ENCODE measurements around the gene PRR14.

Gene PRR14

GRCh38 chr16:30660424-30661261 lies 9.9 kb downstream of the PRR14 start:
- DNase-seq, result no peak

GRCh38 chr16:30662449-30662848 lies 11.7 kb downstream of the PRR14 start:
- no peak for DNase-seq

- no peak for DNase-seq
These were observed 12.3 kb downstream of the PRR14 start for GRCh38 chr16:30663038-30663437.

- no peak for DNase-seq
These were observed 13.1 kb downstream of the PRR14 start for GRCh38 chr16:30663820-30664219.

GRCh38 chr16:30664616-30665109 lies 13.9 kb downstream of the PRR14 start:
- no peak for DNase-seq

- no peak for DNase-seq
These were observed 14.5 kb downstream of the PRR14 start for GRCh38 chr16:30665155-30665829.

- DNase-seq, result no peak
These were observed 15.1 kb downstream of the PRR14 start for GRCh38 chr16:30665830-30666190.

- no peak for DNase-seq
These were observed 15.9 kb downstream of the PRR14 start for GRCh38 chr16:30666681-30667080.

- DNase-seq, result no peak
These were observed 16.7 kb downstream of the PRR14 start for GRCh38 chr16:30667361-30667905.

- no peak for DNase-seq
These were observed 17.6 kb downstream of the PRR14 start for GRCh38 chr16:30668393-30668792.

- DNase-seq, result no peak
These were observed 18.5 kb downstream of the PRR14 start for GRCh38 chr16:30669026-30669902.

- no peak for DNase-seq
These were observed 19.4 kb downstream of the PRR14 start for GRCh38 chr16:30669903-30670824.

- DNase-seq, result no peak
These were observed 24.4 kb downstream of the PRR14 start for GRCh38 chr16:30675143-30675542.

GRCh38 chr16:30677931-30678585 lies 27.3 kb downstream of the PRR14 start:
- DNase-seq, result no peak

- no peak for DNase-seq
These were observed 27.8 kb downstream of the PRR14 start for GRCh38 chr16:30678586-30678970.

- DNase-seq, result no peak
These were observed 29.6 kb downstream of the PRR14 start for GRCh38 chr16:30680326-30680725.

- no peak for DNase-seq
These were observed 37.9 kb downstream of the PRR14 start for GRCh38 chr16:30688701-30689100.

GRCh38 chr16:30691907-30692306 lies 41.1 kb downstream of the PRR14 start:
- no peak for DNase-seq

GRCh38 chr16:30692396-30693064 lies 41.8 kb downstream of the PRR14 start:
- DNase-seq, result no peak

- DNase-seq, result no peak
These were observed 44.4 kb downstream of the PRR14 start for GRCh38 chr16:30694926-30695693.

All from right hindlimb (tissue), 1 donor.